Endothelial cell of umbilical vein (primary cell): Measurements from ENCODE around the gene LRRC72. TPM values are rescaled to one million over a fixed set of nuclear protein-coding genes. Genes with fewer than 3 reads are reported as not detected.

ENCODE experiments used
- BruUV-seq: library from RNA; stranded (reverse); fragments of 400-500 nt; replicated peaks from 2 replicates; lab custom pipeline; 2021; lab: Mats Ljungman, UMichigan
- CTCF ChIA-PET: fragments of 300-600, 350-600 bp; sonication (Branson Sonifier 250); formaldehyde crosslinking; loops from one replicate; lab custom pipeline; 2021; ENCODE audit warnings: antibody characterized with exemption, inconsistent platforms; lab: Charles Lee
- POLR2A ChIA-PET: fragments of 300-600, 350-600 bp; sonication (Branson Sonifier 250); formaldehyde crosslinking; loops from one replicate; lab custom pipeline; 2021; ENCODE audit warnings: antibody characterized with exemption, inconsistent platforms; lab: Charles Lee
- DNase-seq: peaks from one replicate; pipeline ENCODE4 v3.0.0-alpha.2; 2011; ENCODE audit warnings: low read depth, low spot score
- FAIRE-seq: peaks from 2 replicates; lab custom pipeline; 2011; peaks lifted over from hg19 to GRCh38; lab: Jason Lieb, UNC
- H2AFZ ChIP-seq: 2 replicates; pipeline ENCODE4 v1.6.0; 2012; ENCODE audit warnings: low read depth, low read length, control low read depth, inconsistent platforms
- H3K27ac ChIP-seq: 2 replicates; pipeline ENCODE4 v1.5.1; 2011; ENCODE audit warnings: low read depth, mild to moderate bottlenecking, control low read depth, low read length, moderate library complexity; ENCODE audit not compliant: insufficient read depth
- H3K27me3 ChIP-seq, 2 experiments: 2 replicates each; pipeline versions ENCODE4 v1.6.0 to v1.6.1; 2011; ENCODE audit warnings: low read length in 2 of 2, mixed read lengths in 1 of 2; ENCODE audit not compliant: control insufficient read depth in 2 of 2, insufficient read depth in 2 of 2
- H3K36me3 ChIP-seq, 2 experiments: 2 replicates in 1 of 2; 3 replicates in 1 of 2; pipeline ENCODE4 v1.5.1; 2011; ENCODE audit warnings: low read length in 2 of 2, mild to moderate bottlenecking in 1 of 2, moderate library complexity in 1 of 2; ENCODE audit not compliant: control insufficient read depth in 2 of 2, insufficient read depth in 2 of 2; ENCODE audit errors: extremely low read depth in 1 of 2
- H3K4me1 ChIP-seq: 3 replicates; pipeline ENCODE4 v1.5.1; 2011; ENCODE audit warnings: mild to moderate bottlenecking, low read length; ENCODE audit not compliant: control insufficient read depth, insufficient read depth; ENCODE audit errors: extremely low read depth
- H3K4me2 ChIP-seq: 2 replicates; pipeline ENCODE4 v1.6.1; 2011; ENCODE audit warnings: low read length, control low read depth, mixed read lengths; ENCODE audit not compliant: insufficient read depth
- H3K4me3 ChIP-seq, 3 experiments: fragments of 200-600 bp in 1 of 3; sonication (generic), shearing (Covaris generic) in 1 of 3; replicated peaks in 1 of 3; 2 replicates each; pipeline ENCODE4 v1.5.1; 2011 to 2016; ENCODE audit warnings: control low read depth in 3 of 3, low read length in 3 of 3, mild to moderate bottlenecking in 2 of 3, inconsistent platforms in 1 of 3, low read depth in 1 of 3, moderate library complexity in 1 of 3; ENCODE audit not compliant: insufficient read depth in 1 of 3
- H3K79me2 ChIP-seq: 2 replicates; pipeline ENCODE4 v1.6.0; 2012; ENCODE audit warnings: low read length, inconsistent platforms; ENCODE audit not compliant: control insufficient read depth, insufficient read depth
- H3K9ac ChIP-seq: replicated peaks from 2 replicates; pipeline ENCODE3; 2011; ENCODE audit warnings: low read length, control low read depth; ENCODE audit not compliant: insufficient read depth; ENCODE audit errors: extremely low read depth
- H3K9me1 ChIP-seq: replicated peaks from 3 replicates; pipeline ENCODE4 v1.6.0; 2011; ENCODE audit warnings: mild to moderate bottlenecking, low read length; ENCODE audit not compliant: control insufficient read depth, insufficient read depth; ENCODE audit errors: extremely low read depth
- H3K9me3 ChIP-seq: replicated peaks from 2 replicates; pipeline ENCODE4 v1.5.1; 2012; ENCODE audit warnings: low read length, inconsistent platforms; ENCODE audit not compliant: control insufficient read depth, insufficient read depth
- H4K20me1 ChIP-seq: replicated peaks from 2 replicates; pipeline ENCODE3; 2011; ENCODE audit warnings: mild to moderate bottlenecking, low read length; ENCODE audit not compliant: control insufficient read depth, insufficient read depth; ENCODE audit errors: extremely low read depth
- CTCF ChIP-seq, 2 donors: IDR thresholded peaks; 1 replicate in 1 of 2; 2 replicates in 1 of 2; pipeline ENCODE4 v1.5.1; 2011; ENCODE audit warnings: low read length in 2 of 2, mild to moderate bottlenecking in 2 of 2, moderate library complexity in 2 of 2, control low read depth in 1 of 2, inconsistent platforms in 1 of 2, low read depth in 1 of 2; ENCODE audit not compliant: insufficient read depth in 1 of 2; ENCODE audit errors: extremely low read depth in 1 of 2
- EZH2 ChIP-seq: IDR thresholded peaks from 2 replicates; pipeline ENCODE4 v1.6.1; 2012; ENCODE audit warnings: borderline replicate concordance, low read depth, mild to moderate bottlenecking, moderate library complexity, low read length, inconsistent platforms; ENCODE audit not compliant: severe bottlenecking
- GATA2 ChIP-seq: IDR thresholded peaks from 2 replicates; pipeline ENCODE4 v1.7.0; 2011; ENCODE audit warnings: low read depth, mild to moderate bottlenecking, moderate library complexity, mixed read lengths, low read length; ENCODE audit not compliant: insufficient read length, insufficient read depth
- JUN ChIP-seq: IDR thresholded peaks from 2 replicates; pipeline ENCODE4 v1.6.1; 2011; ENCODE audit warnings: borderline replicate concordance, low read depth; ENCODE audit not compliant: insufficient read length, insufficient read depth
- MYC ChIP-seq: IDR thresholded peaks from one replicate; pipeline ENCODE4 v1.6.1; 2011; ENCODE audit warnings: mild to moderate bottlenecking, low read depth, low read length
- POLR2A ChIP-seq: IDR thresholded peaks from 2 replicates; pipeline ENCODE4 v1.6.1; 2012; ENCODE audit warnings: low read depth, mild to moderate bottlenecking, control low read depth, low read length
- POLR2AphosphoS5 ChIP-seq: IDR thresholded peaks from 2 replicates; pipeline ENCODE4 v1.6.1; 2012; ENCODE audit warnings: low read depth, mild to moderate bottlenecking, control low read depth, low read length, moderate library complexity; ENCODE audit not compliant: insufficient read depth
- dilution Hi-C: fragments of 300-500 bp; cut with MboI; formaldehyde crosslinking; loops from one replicate; pipeline ENCODE4 v1.15.0; 2019; ENCODE audit warnings: low sequenced_read_pairs; ENCODE audit not compliant: extremely low pct_ligation_motif_present
- intact Hi-C: fragments of 100-400 bp; cut with micrococcal nuclease; formaldehyde crosslinking; loops from one replicate; pipeline ENCODE4 v1.10.0; 2022
- polyA plus RNA-seq, 4 experiments: library from polyadenylated mRNA; depleted of rRNA in 3 of 4; stranded (reverse) in 3 of 4; unstranded in 1 of 4; fragments of >200 nt; gene quantifications; 2 replicates each; pipeline versions ENCODE4 v1.2.1 to v1.2.3, GENCODE V29; 2011 to 2012; ENCODE audit warnings: missing spikeins in 1 of 4
- total RNA-seq: library from RNA; stranded (reverse); gene quantifications from 2 replicates; pipeline ENCODE4 v1.2.3, GENCODE V29; 2021

LRRC72 gene
- total and polyA plus RNA-seq, 2 donors (not counting 3 experiments of a cell fraction or from before 2014, with no cell fraction given), result not detected

DNA sequence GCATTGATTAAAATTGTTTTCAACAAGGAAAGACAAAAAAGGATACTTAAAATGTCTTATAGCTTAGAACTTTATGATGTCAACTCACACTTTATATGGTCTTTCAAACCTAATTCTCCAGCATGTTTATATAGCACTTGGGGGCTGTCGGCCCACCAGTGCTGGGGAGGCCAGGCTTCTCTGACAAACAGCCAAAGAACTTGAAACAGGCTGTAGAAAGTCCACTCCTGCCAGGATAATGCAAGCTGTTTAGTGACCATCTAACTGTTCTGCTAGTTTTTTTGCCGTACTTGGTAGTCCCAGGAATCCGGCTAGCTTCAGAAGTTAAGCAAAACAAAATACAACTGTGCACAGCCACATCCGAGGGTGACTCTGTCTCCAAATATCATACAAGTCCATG, 47.5 kb upstream of the LRRC72 start:
- POLR2A ChIA-PET, result no interaction called here
- Histone ChIP-seq H3K27ac (no peak overlapping the region), H3K79me2 (no peaks in the 10 kb centered on the region), H3K4me3 (no peak overlapping the region), H2AFZ (no peak overlapping the region), H3K9me3 (no peaks in the 10 kb centered on the region), H3K9ac (no peak overlapping the region), H3K36me3 (no peaks in the 10 kb centered on the region), H3K4me1 (no peaks in the 10 kb centered on the region), H3K9me1 (no peaks in the 10 kb centered on the region), H3K4me2 (no peak overlapping the region), H3K27me3 (no peaks in the 10 kb centered on the region), H4K20me1 (no peaks in the 10 kb centered on the region)
- TF ChIP-seq EZH2 (no peak), GATA2 (no peak), JUN (no peak), POLR2AphosphoS5 (no peak), POLR2A (no peak), CTCF (IDR thresholded peaks at IDR 0.05; ENCODE audit: extremely low read depth in 1 of 2, insufficient read depth in 1 of 2, low read depth in 1 of 2, low read length in 2 of 2) (no peak), MYC (no peak)
- CTCF ChIA-PET, result no interaction called here
- DNase-seq, result no peak
- BruUV-seq, result no TSS peak
- intact Hi-C loops, result no loop called here
- FAIRE-seq, result no peak
- dilution Hi-C loops, result no loop called here
